Measurements from ENCODE around the gene PPP1R18.

DNA sequence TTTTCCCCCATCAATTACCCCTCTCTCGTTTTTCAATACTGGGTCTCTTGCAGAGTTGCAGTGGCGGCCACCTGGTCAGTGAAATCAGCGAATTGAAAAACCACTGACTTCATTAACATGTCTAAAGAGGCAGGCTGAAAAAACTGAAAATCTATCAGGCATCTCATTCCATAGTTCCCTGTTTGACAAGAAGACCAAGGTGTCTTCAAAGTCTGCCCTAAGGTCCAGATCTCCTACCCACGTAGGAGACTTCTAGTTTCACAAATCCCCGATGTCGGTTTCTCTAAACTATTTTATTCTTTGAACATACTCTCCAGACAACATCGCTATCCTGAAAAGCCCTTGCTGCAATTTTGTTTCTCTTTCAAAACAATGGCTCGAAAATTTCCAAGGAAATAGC is 32.9 kb upstream of the PPP1R18 start:
- no peak for TF ChIP-seq POLR2A (IDR thresholded peaks at IDR 0.05)
- TF ChIP-seq POLR2AphosphoS5 (IDR thresholded peaks at IDR 0.05; ENCODE audit: insufficient read depth in 1 of 2, low read depth in 1 of 2), result no peak

Measured in vagina (tissue), 2 donors.